NCI-H1105 (cell line): ENCODE results near the gene SORCS3.

Experiments
- DNase-seq: peaks from one replicate; lab custom pipeline; 2025; lab: John Stamatoyannopoulos, UW

The SORCS3 gene

DNA sequence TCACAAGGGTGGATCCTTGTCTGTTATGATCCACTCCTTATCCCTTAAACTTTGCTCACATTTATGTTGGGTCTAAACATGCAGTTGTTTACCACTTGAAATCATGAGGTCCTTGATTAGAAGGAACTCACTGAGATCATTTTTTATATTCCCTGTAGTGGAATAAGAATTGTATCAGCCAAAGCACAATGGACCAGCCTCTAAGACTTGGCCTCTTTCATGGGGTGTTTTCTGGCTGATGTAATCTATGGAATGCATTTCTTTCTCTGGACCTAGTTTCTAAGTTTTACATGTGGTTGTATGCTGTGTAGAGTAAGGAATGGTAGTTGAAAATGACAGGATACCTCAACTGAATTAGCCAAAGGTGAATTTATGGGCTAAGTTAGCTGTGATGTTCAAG lies 376.6 kb downstream of the SORCS3 start:
- no peak for DNase-seq

DNA sequence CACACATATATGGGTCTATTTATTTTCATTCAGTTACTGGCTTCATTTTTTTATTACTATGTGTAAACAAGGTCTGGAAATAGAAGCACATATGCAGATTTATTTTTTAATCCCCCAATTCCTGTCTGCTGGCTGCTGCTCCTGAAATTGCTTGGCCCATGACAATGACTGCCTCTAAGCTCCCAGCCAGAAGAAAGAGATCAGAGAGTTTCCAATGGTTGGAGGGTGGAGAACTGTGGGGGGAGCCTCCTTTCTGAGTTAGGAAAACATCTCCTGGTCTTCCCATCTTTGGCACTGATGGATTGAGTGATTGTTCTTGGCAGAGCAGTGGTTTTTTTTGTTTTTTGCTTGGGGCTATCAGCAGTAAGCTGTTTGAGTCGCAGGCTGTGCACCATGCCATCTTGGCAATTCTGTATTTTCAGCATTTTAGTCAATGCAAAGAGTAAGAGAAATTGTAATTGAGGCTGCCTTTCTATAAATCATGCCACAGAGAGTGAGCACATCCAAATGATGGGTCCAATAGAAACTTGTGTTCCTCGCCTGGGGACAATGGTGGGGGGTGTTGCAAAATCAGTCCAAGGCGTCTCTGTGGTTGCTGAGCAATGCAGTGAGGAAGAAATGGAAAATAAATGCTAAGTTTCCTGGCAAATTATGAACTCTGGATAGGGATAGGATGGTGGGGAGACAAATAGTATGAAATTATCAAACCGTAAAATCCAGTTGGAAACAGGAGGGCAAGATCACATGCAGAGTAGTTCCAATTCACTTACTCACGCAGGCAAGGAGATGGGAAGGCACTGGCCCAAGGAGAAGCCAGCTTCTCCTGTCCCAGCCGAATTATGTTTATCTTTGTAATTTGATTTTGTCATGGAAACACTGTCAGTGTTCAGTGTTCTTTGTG lies 382.4 kb downstream of the SORCS3 start:
- no peak for DNase-seq

DNA sequence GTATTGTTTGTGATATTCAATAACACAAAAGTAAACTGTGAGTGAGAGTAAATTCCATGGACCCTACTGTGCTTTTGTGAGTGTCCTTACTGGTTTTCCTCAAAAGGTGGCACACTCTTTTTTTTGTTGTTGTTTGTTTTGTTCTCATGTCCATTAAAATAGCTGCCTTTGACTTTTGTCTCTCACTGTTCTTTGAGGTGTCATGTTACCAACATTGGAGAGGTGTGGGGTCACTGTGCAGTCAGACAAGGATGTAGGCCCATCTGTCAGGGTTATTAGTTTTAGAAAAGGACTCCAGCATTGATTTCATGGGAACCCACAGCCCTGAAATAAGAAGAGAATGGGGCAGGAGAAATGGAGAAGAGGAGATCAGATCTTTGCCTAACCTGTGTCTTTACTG lies 383.1 kb downstream of the SORCS3 start:
- no peak for DNase-seq

GRCh38 chr10:105025092-105025491 lies 384.0 kb downstream of the SORCS3 start:
- DNase-seq: no peak

GRCh38 chr10:105026566-105026965 lies 385.5 kb downstream of the SORCS3 start:
- no peak for DNase-seq

GRCh38 chr10:105029286-105029685 lies 388.2 kb downstream of the SORCS3 start:
- DNase-seq: no peak

DNA sequence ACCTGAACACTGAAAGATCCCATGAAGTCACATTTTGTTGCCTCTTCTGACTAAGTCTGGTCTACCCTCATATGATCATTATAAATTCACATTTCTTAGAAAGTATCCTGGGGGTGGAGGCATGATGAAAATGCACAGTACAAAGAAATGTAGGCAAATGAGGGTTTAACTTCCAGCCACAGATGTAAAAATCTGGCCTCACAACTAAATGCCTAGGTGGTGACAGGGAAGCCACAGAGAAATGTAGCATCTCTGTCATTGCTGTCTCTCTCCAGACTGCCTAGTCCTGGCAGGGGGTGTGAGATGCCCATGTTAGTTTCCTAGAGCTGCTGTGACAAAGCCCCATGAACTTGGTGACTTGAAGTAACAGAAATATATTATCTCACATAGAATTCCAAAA lies 395.9 kb downstream of the SORCS3 start:
- no peak for DNase-seq

GRCh38 chr10:105041956-105042355 lies 400.9 kb downstream of the SORCS3 start:
- no peak for DNase-seq

DNA sequence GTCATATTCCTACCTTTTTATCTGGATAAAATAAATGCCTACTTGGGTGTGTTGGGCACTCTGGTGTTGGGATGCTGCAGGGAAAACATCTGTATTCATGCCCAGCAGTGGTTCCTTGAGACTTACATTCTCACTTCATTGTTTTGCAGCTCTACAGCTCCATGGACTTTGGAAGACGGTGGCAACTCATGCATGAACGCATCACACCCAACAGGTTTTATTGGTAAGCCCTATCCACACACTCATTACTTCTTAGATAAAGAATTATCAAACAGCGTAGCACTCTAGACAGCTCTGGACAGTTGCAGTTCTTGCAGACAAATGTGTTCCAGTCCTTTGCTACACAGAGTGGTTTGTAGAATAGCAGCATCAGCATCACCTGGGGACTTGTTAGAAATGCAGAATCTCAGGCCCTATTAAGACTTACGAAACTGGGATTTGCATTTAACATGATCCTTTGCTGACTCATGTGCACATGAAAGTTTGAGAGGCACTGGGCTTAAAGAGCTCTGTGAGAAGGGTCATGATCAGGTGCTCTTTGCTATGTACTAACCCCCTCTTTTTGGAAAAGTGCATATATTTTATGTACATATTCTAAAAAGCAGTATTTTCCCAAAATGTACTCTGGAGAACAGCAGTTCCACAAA lies 401.9 kb downstream of the SORCS3 start:
- DNase-seq: no peak

GRCh38 chr10:105044902-105045301 lies 403.8 kb downstream of the SORCS3 start:
- no peak for DNase-seq

- DNase-seq: no peak
Observed at GRCh38 chr10:105056413-105056812, 415.3 kb downstream of the SORCS3 start.

DNA sequence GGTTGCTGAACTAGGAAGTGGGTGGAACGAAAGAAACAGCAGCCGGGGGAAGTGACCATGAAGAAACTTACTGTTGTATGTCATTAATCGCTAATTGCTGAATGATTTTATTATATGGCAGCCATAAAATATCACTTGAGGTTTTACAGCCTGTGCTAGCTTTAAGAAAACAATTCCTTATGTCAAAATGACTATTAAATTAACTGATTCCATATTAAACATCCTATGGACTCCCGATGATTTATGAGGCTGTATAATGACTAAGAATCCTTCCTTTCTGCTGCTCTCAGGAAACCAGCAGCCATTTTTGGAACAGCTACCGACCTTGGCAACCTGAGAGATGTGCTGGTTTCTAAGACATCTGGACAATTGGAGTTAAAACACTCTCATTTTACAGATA lies 421.9 kb downstream of the SORCS3 start:
- no peak for DNase-seq

- no peak for DNase-seq
Observed at GRCh38 chr10:105063796-105064195, 422.7 kb downstream of the SORCS3 start.

DNA sequence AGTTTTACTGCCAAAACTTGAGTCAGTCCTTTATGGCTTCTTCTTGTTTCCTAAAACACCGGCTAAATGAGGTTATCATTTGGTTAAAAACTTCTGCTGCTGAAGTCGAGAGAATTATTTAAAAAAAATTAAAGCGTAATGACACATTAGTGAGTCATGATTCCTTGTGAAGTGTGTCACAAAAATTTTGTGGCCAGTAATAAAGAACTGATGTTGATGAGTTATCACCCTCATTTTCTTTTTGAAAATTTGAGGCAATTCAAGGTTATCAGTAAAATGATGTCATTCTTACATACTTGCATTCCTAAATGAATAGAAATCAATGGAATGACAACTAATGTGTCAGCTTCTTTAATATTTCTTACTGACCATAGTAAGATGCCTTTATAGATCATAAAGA lies 427.4 kb downstream of the SORCS3 start:
- no peak for DNase-seq

DNA sequence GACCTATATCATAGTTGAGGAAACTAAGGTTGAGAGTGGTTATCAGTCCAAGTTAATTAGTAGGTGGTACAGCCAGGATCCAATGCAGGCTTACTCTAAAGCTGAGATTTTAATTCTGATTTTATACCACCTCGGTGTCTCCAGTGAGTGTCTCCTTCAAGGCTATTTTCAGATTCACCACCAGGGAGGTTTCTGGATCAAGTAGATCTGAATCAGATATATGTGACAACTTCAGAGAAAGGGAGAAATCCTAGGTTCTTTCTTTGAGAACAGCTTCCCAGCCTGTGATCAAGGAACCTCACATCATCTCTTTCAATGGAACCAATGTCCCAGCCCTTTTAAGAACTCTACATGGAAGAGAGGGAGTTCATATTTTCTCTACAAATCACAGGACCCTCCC lies 429.2 kb downstream of the SORCS3 start:
- no peak for DNase-seq

- DNase-seq: no peak
Observed at GRCh38 chr10:105070952-105071351, 429.9 kb downstream of the SORCS3 start.

- no peak for DNase-seq
Observed at GRCh38 chr10:105071980-105072379, 430.9 kb downstream of the SORCS3 start.

- no peak for DNase-seq
Observed at GRCh38 chr10:105073999-105074398, 432.9 kb downstream of the SORCS3 start.

DNA sequence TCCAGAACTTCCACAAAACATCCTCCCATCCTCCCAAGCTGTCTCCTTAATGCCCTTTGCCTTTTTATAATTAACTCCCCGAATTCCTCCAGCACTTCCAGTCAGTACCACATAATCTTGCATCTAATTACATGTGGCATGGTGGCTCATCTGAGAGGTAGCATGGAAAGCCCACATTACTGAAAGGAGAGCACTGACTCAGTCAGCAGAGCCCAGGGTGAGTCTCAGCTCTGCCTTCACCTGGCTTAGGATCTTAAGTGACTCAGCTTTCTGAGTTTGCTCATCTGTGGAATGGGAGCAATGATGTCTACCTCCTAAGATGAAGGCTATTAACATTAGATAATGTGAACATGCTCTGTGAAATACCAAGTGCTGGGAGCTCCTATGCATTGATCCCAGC lies 433.9 kb downstream of the SORCS3 start:
- no peak for DNase-seq

GRCh38 chr10:105085980-105086379 lies 444.9 kb downstream of the SORCS3 start:
- no peak for DNase-seq

- no peak for DNase-seq
Observed at GRCh38 chr10:105094048-105094447, 453.0 kb downstream of the SORCS3 start.

- DNase-seq: no peak
Observed at GRCh38 chr10:105096316-105096715, 455.2 kb downstream of the SORCS3 start.

DNA sequence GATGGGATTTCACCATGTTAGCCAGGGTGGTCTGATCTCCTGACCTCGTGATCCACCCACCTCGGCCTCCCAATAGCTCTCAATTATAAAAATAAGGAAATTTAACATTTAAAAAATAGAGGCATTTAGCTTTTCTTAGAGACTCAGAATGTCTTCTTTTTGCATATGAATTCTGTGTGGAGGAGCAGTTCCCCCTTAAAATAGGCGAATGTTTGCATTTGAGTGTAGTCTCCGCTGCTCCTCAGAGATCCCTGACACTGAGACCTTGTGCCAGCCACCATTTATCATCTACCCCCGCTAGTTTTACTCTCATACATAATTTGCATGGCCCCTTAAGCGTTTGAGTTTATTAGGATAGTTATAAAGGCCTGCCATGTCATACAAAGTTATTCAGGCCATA lies 461.9 kb downstream of the SORCS3 start:
- DNase-seq: no peak

DNA sequence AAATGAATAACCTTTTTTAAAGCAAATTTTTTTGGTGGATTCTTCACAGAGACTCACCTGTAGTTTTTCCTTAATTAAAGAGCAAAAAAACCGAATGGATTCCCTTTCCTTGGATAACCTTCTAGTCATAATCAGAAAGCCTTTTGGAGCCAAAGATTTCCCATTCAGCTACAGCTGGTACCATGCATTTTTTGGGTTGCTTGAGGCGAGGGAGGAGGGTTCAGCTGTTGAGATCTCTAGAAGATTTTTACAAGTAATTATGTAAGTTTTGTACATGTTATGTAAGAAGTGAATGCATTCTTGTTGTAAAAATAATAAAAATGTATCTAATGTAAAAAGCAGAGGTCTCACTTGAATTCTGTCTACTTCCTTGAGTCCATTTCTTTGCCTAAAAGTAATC lies 463.2 kb downstream of the SORCS3 start:
- DNase-seq: no peak
